HG02884 (cell line): Measurements from ENCODE around the gene COL21A1.

ENCODE experiments used
- ATAC-seq: cut with Tn5 transposase; IDR thresholded peaks from one replicate; pipeline ENCODE4 v1.9.1; 2021; ENCODE audit warnings: mild to moderate bottlenecking, moderate library complexity; ENCODE audit not compliant: unreplicated experiment

The COL21A1 gene

GRCh38 chr6:56140090-56140489, 107.3 kb downstream of the COL21A1 start:
- ATAC-seq: no peak

GRCh38 chr6:56115715-56116114, 131.7 kb downstream of the COL21A1 start:
- ATAC-seq: no peak

DNA sequence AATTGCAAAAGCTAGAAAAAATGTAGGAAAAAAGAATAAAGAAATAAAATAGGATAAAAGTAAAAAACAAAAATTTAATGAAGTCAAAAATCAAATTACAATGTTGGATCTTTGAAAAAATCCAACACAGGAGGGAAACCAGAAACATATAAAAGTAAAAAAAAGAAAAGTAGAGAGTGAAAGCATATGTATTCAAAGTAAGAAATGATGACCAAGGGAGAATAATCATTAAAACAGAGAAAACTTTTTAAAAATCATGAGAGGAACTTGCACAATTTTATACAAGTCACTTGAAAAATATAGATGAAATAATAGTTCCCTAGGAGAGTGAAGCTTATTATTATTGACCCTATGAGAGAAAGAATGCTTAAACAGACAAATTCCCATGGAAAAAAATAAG, 138.2 kb downstream of the COL21A1 start:
- no peak for ATAC-seq

DNA sequence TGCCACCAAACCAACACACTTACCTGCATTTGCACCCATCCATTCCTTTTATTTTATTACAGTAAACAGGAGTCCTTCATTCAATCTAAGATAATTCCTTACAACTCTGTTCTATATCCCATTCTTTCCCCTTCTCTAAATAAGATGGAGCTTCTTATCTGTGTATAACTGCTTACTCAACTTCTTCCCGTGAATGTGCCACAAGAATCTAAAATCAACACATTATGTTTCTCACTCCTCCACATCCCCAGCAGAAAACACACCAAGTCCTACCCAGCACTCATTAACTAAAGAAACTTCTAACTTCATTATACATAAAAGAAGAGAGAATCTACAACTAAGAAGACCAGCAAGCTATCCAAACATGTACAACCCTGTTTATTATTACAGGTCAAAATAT, 141.1 kb downstream of the COL21A1 start:
- no peak for ATAC-seq

- ATAC-seq: no peak
Observed at GRCh38 chr6:56104591-56104990, 142.8 kb downstream of the COL21A1 start.

GRCh38 chr6:56102216-56102615, 145.2 kb downstream of the COL21A1 start:
- ATAC-seq: no peak

GRCh38 chr6:56101141-56101553, 146.2 kb downstream of the COL21A1 start:
- ATAC-seq: no peak

DNA sequence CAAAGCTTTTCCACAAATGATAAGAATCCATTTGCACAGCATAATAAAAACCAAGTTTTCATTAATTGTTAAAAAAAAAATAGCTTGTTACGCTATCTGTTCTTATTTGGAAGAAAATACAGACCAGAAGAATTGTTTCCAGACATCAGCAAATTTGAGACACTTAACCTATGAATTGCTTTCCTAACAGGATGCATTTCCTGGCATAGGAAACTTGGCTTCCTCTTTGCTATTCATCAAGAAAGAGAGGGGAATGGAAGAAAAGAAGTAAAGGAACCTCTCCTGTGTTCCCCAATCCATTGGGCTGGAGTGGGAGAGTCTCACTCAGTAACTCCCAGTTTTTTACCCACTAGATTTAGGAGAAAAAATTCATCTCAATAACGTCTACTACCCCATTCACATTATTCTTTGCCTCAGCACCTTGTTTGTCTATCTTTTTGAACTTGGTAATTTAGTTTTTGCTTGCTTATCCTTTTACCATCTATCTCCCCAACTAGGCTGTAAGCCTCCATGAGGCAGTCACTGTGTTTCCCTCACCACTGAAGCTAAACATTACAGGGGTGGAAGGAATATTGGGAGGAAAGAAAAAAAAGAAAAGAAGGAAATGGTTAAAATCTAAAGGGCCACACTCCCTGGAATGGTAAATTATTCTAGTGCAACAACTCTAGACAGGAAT, 150.3 kb downstream of the COL21A1 start:
- ATAC-seq: no peak

DNA sequence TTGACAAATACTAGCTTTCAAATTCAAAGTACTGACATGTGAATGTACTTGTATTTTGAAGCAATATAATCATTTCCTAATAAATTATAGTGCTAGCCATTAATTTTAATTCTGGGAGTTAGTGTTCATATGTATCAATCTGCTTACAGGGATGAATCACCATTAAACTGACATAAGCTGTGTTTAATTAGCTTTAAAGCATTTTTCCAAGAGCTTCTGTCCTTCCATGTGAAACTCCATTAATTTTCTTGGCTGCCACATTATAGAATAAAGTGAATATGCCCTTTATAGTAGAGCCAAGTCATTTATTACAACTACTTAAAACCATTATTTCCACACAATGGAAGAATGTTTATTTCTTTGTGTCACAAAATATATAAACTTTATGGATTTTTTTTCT, 150.8 kb downstream of the COL21A1 start:
- ATAC-seq: no peak

DNA sequence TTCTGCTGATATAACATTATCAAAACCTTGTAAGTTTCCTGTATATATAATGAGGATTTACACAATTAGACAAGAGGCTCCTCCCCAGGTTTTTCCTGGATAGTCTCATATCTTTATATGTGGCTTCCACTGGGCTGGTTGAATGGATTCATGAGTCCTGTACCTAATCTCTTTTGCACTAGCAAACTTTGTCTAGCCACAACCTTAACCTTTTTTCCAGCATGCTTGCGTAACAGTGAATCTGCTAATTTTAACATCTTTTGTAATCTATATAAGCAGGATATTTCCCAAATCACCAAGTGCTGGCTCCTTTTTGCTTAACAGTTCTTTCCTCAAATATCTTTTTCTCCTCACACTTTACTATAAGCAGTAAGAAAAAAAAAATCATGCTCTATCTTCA, 153.6 kb downstream of the COL21A1 start:
- no peak for ATAC-seq

GRCh38 chr6:56091159-56091869, 156.1 kb downstream of the COL21A1 start:
- ATAC-seq: no peak

GRCh38 chr6:56088641-56089040, 158.7 kb downstream of the COL21A1 start:
- ATAC-seq: no peak

- ATAC-seq: no peak
Observed at GRCh38 chr6:56087421-56087820, 160.0 kb downstream of the COL21A1 start.

- no peak for ATAC-seq
Observed at GRCh38 chr6:56079751-56080540, 167.4 kb downstream of the COL21A1 start.

GRCh38 chr6:56076033-56076432, 171.3 kb downstream of the COL21A1 start:
- ATAC-seq: no peak

DNA sequence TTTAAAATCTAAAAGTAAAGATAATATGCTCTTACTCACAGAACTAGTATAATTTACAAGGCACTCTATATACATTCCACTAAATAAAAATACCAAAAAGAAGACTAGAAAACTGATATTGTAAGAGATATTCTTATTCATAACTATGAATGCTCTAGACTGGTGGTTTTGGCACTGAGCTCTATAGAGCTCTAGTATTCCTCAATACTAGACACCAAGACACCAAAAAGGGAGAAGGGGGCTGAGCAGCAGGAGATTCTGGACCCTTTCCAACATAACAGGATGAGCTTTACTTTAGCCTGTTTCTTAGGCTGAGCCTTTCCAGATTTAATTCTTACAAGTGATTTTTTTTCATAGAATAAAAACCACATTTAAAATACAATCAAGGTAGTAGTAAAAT, 173.6 kb downstream of the COL21A1 start:
- ATAC-seq: no peak

DNA sequence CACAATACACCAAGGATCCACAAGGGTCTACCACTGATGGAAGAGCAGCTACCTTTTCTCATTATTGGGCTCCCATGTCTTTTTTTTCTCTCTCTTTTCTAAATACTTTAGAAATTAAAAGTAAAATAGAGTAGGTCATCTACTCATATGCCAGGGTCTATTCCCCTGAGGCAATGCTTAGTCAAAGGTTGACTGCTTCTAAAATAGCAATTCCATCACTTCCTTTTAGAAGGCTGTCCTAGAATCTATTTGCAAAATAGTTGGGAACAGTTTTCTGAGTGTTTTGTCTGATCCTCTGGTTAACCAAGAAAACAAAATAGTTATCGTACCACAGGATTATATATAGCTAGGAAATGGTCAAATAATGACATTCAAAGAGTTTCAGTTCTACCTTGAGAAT, 174.1 kb downstream of the COL21A1 start:
- ATAC-seq: no peak

DNA sequence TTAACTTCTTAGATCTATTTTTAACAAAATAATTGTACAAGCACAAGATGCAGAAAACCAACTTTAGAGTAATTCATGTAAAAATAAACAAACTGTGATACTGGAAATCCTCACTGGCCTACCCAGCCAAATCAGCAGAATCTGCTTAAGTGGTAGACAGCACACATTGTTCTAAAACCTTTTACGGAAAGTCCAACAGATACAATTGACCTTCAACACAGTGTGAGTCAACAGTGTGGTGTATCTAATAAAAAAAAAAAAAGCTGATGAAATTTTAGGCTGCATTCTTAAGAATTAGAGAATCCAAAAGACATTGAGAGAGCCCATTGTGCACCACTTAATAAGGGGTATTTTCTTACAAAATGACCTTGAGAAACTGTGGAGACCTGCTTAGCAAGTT, 174.5 kb downstream of the COL21A1 start:
- ATAC-seq: no peak

GRCh38 chr6:56065408-56065807, 182.0 kb downstream of the COL21A1 start:
- no peak for ATAC-seq

DNA sequence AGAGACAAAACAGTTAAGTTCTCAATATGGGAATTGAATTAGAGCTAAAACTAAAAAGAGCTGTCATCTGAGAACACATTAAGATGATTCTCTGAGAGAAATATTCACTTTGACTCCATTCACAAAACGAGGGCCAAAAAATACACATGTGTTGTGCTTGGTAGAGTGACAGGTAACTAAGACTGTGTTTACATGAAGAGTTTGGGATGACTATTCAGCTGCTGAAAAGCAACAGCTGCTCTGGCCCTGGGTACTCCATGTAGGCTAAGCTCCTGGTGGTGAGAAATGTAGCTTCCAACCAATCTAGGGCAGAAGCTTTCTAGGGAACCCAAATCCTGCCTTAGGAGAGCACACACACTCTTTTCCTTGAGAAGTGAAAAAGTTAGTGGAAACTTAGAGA, 184.5 kb downstream of the COL21A1 start:
- no peak for ATAC-seq

- no peak for ATAC-seq
Observed at GRCh38 chr6:56058636-56059035, 188.7 kb downstream of the COL21A1 start.
